Measurements from ENCODE around the gene RPS2.
"Not testable (repeated sequence)": the region's sequence is repeated elsewhere in the genome, so short reads cannot be mapped to it uniquely, and the experiment has no call there.

Gene RPS2

DNA sequence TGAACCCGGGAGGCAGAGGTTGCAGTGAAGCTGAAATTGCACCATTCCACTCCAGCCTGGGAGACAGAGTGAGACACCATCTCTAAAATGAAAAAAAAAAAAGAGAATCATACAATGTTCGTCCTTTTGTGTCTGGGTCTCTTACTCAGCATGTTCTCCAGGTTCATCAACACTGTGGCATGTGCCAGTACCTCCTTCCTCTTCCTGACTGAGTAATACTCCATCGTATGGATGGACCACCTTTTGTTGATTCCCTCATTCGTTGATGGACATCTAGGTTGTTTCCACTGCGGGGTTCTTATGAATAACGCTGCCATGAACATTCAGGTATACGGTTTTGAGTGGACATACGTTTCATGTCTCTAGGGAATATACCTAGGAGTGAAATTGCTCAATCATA lies 42.3 kb downstream of the RPS2 start:
- no peak overlapping the region for H3K27ac ChIP-seq
- no peak for DNase-seq (ENCODE audit: low spot score)
- TF ChIP-seq, protein P1, sequence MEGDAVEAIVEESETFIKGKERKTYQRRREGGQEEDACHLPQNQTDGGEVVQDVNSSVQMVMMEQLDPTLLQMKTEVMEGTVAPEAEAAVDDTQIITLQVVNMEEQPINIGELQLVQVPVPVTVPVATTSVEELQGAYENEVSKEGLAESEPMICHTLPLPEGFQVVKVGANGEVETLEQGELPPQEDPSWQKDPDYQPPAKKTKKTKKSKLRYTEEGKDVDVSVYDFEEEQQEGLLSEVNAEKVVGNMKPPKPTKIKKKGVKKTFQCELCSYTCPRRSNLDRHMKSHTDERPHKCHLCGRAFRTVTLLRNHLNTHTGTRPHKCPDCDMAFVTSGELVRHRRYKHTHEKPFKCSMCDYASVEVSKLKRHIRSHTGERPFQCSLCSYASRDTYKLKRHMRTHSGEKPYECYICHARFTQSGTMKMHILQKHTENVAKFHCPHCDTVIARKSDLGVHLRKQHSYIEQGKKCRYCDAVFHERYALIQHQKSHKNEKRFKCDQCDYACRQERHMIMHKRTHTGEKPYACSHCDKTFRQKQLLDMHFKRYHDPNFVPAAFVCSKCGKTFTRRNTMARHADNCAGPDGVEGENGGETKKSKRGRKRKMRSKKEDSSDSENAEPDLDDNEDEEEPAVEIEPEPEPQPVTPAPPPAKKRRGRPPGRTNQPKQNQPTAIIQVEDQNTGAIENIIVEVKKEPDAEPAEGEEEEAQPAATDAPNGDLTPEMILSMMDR (conservative IDR thresholded peaks at IDR 0.05; ENCODE audit: low read depth): no peak
- CTCF ChIA-PET: no interaction called here
- POLR2A ChIA-PET (ENCODE audit: low non-redundant PET): no interaction called here

DNA sequence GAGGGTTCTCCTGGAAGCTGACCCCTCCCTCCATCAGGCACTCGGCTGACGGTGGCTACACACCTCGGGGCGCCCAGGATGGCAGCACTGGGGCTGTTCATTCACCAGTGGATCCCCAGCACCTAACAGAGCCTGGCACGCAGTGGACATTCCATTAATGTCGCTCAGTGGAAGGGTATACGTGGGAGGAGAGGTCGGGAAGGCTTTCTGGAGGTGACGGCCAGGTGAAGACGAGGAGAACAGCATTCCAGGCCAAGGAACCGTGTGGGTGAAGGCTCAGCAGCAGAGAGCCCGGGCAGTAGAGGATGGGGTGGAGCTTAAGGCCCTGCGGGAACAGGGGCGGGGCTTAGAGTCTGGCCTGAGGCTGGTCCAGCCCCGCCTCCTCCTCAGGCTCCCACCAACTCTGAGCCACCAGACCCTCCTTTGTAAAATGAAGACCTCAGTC lies 43.9 kb downstream of the RPS2 start:
- no peak for DNase-seq (ENCODE audit: low spot score)
- POLR2A ChIA-PET (ENCODE audit: low non-redundant PET): no interaction called here
- H3K27ac ChIP-seq: no peak overlapping the region
- CTCF ChIA-PET: interaction anchor here (0.6 to 0.7 kb wide), 2 partner anchors 11 to 57 kb away, joined by 3 read pairs; no protein-coding TSS in a partner anchor
- TF ChIP-seq, protein P1 (conservative IDR thresholded peaks at IDR 0.05; ENCODE audit: low read depth): no peak

DNA sequence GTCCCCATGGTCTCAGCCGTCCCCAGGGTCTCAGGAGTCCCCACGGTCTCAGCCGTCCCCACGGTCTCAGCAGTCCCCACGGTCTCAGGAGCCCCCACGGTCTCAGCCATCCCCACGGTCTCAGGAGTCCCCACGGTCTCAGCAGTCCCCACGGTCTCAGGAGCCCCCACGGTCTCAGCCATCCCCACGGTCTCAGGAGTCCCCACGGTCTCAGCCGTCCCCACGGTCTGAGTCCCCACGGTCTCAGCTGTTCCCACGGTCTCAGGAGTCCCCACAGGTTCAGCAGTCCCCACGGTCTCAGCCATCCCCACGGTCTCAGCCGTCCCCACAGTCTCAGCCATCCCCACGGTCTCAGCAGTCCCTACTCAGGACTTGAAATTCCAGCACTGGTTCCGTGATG lies 44.5 kb downstream of the RPS2 start:
- CTCF ChIA-PET: interaction anchor here (0.6 to 1.4 kb wide), 4 partner anchors 9 to 237 kb away, joined by 3 to 6 read pairs (median 6); no protein-coding TSS in a partner anchor
- POLR2A ChIA-PET (ENCODE audit: low non-redundant PET); H3K27ac ChIP-seq; DNase-seq (ENCODE audit: low spot score): not testable (repeated sequence)

DNA sequence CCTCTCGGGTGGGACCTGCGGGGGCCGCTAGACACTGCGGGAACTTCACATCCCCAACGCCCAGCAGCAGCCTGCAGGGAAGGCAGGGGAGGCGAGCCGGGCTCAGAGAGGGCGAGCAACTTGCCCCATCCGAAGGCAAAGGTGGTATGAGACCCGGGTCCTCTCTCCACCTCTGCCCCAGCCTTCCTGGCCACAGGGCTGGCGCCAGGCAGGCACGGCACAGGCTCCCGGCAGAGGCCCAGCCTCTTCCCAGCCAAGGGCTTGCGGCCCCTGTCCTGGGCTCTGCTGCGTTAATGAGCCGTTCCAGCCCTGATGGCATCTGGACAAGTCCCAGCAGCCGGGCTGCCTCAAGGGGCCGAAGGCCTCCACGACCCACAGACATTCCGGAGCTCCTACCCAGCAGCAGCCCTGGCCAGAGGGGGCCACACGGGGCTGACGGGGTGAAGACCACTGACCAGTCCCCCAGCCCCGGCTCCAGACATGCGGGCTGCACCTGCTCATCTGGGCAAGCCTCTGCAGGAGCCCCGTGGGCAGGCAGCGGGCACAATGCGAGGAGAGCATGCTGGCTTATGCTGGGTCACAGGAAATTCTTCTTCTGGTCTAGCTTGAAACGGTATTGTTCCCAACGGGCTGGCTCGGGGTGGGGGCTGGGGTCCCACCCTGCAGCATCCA lies 45.2 kb downstream of the RPS2 start:
- DNase-seq (ENCODE audit: low spot score): no peak
- CTCF ChIA-PET: interaction anchor here (0.6 to 1.4 kb wide), 4 partner anchors 10 to 237 kb away, joined by 3 to 6 read pairs (median 6); no protein-coding TSS in a partner anchor
- TF ChIP-seq, protein P1 (conservative IDR thresholded peaks at IDR 0.05; ENCODE audit: low read depth): no peak
- no peak overlapping the region for H3K27ac ChIP-seq
- POLR2A ChIA-PET (ENCODE audit: low non-redundant PET): no interaction called here

DNA sequence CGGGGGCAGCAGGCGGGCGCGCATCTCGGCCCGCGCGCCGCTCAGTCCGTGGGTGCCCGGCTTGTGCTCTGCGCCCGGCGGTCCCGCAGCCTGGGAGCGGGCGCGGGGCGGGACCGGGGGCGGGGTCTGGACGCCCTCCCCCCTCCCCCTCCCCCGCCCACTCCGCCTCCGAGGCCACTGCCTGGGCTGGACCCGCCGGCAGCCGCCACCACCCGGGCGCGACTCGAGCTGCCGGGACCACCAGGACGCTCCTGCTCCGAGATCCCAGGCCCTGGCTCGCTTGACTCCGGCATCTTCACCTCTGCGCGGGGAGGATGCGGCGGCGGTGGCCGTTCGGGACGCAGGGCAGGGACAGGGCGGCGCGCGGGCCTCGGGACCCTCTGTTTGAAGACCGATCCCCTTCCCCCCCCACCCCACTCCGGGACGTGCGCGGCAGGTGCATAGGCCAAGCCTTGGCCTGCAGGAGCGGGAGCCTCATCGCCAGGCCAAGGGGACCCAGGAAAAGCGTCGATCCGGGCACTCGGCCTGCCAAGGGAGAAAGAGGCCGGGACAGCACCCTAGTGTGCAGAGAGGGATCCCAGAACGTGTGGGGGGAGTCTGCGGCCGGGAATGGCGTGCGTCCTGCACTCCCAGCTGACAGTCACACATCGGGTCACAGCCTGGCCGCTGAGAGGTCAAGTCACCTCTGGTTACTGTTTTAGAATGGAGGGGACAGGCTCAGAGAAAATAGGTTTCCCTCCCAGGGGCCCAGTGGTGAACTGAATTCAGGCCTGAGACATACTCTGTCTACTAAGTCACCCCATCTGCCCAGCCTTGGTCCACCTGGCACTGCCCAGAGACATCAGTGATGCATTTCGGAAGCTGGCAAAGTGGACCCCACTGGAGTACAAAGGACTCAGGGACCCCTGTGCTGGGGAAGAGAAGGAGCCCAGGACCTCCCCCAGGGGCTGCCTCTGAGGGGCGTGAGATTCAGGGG lies 46.0 kb downstream of the RPS2 start, which contains the start of gene HS3ST6:
TSS of gene HS3ST6 (minus strand) at position 65 of the 976 bp plus-strand sequence. CDS start 92 bp downstream, outside the sequence.
- DNase-seq (ENCODE audit: low spot score): no peak
- CTCF ChIA-PET: interaction anchor here (1.4 kb wide), 1 partner anchor 11 kb away, joined by 6 read pairs; no protein-coding TSS in a partner anchor
- H3K27ac ChIP-seq: no peak within 1 kb of the TSS
- TF ChIP-seq, protein P1 (conservative IDR thresholded peaks at IDR 0.05; ENCODE audit: low read depth): no peak
- POLR2A ChIA-PET (ENCODE audit: low non-redundant PET): no interaction called here

DNA sequence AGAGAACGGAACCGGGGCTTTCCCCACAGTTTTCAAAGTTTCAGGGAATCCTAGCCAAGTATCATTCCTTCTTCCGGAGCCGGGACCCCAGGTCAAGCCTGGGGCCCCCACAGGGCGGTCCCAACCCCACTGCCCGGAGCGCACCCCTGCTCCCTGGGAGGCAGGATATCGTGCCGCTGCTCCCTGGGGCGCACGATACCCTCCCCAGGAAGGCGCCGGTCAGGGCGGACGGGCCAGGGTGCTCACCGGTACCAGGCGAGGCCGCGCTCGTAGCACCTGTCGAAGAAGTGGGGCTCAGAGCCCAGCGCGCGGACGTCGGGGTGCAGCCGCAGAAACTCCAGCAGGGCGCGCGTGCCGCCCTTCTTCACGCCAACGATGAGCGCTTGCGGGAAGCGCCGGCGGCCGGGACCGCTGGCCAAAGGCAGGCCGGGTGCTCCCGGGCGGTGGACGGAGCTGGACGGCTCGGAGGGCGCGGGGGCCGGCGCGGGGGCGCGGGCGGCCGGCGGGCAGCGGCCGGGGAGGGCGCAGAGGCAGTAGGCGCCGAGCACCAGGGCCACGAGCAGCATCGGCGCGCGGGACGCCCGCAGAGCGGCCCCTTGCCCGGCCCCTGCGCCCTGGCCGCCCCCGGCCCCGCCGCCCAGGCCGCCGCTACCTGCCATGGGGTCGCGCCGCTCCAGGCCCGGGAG lies 46.8 kb downstream of the RPS2 start:
- no peak overlapping the region for H3K27ac ChIP-seq
- DNase-seq (ENCODE audit: low spot score): no peak
- ChIA-PET POLR2A (ENCODE audit: low non-redundant PET) (no interaction called here), CTCF (no interaction called here)
- TF ChIP-seq, protein P1 (conservative IDR thresholded peaks at IDR 0.05; ENCODE audit: low read depth): no peak

Measured in RWPE1 (cell line).